ENCODE results near the gene NEK10.
"Not testable (repeated sequence)": the region's sequence is repeated elsewhere in the genome, so short reads cannot be mapped to it uniquely, and the experiment has no call there.

NEK10 gene

GRCh38 chr3:27354161-27354560, 15.0 kb downstream of the NEK10 start:
- no peak for DNase-seq (ENCODE audit: low read depth in 2 of 2)

- DNase-seq (ENCODE audit: low read depth in 2 of 2) = no peak
These were observed 16.0 kb downstream of the NEK10 start for GRCh38 chr3:27353221-27353620.

- no peak for DNase-seq (ENCODE audit: low read depth in 2 of 2)
These were observed 17.1 kb downstream of the NEK10 start for GRCh38 chr3:27352047-27352446.

- DNase-seq (ENCODE audit: low read depth in 2 of 2) = no peak
These were observed 19.4 kb downstream of the NEK10 start for GRCh38 chr3:27349832-27350231.

- DNase-seq (ENCODE audit: low read depth in 2 of 2) = no peak
These were observed 23.0 kb downstream of the NEK10 start for GRCh38 chr3:27345959-27346865.

GRCh38 chr3:27345493-27345892, 23.7 kb downstream of the NEK10 start:
- no peak for DNase-seq (ENCODE audit: low read depth in 2 of 2)

- no peak for DNase-seq (ENCODE audit: low read depth in 2 of 2)
These were observed 24.1 kb downstream of the NEK10 start for GRCh38 chr3:27345045-27345444.

GRCh38 chr3:27344192-27344591, 25.0 kb downstream of the NEK10 start:
- no peak for DNase-seq (ENCODE audit: low read depth in 2 of 2)

- DNase-seq (ENCODE audit: low read depth in 2 of 2) = no peak
These were observed 26.9 kb downstream of the NEK10 start for GRCh38 chr3:27342267-27342666.

- no peak for DNase-seq (ENCODE audit: low read depth in 2 of 2)
These were observed 28.6 kb downstream of the NEK10 start for GRCh38 chr3:27340534-27340933.

GRCh38 chr3:27335571-27335970, 33.6 kb downstream of the NEK10 start:
- no peak for DNase-seq (ENCODE audit: low read depth in 2 of 2)

- DNase-seq (ENCODE audit: low read depth in 2 of 2) = no peak
These were observed 35.3 kb downstream of the NEK10 start for GRCh38 chr3:27333843-27334242.

GRCh38 chr3:27328982-27329762, 40.0 kb downstream of the NEK10 start:
- not testable (repeated sequence) for DNase-seq (ENCODE audit: low read depth in 2 of 2)

GRCh38 chr3:27326629-27327545, 42.3 kb downstream of the NEK10 start:
- no peak for DNase-seq (ENCODE audit: low read depth in 2 of 2)

GRCh38 chr3:27326202-27326601, 43.0 kb downstream of the NEK10 start:
- DNase-seq (ENCODE audit: low read depth in 2 of 2) = no peak

GRCh38 chr3:27325419-27325818, 43.8 kb downstream of the NEK10 start:
- no peak for DNase-seq (ENCODE audit: low read depth in 2 of 2)

GRCh38 chr3:27324686-27325085, 44.5 kb downstream of the NEK10 start:
- no peak for DNase-seq (ENCODE audit: low read depth in 2 of 2)

- no peak for DNase-seq (ENCODE audit: low read depth in 2 of 2)
These were observed 46.1 kb downstream of the NEK10 start for GRCh38 chr3:27323087-27323570.

GRCh38 chr3:27322634-27323033, 46.5 kb downstream of the NEK10 start:
- DNase-seq (ENCODE audit: low read depth in 2 of 2) = no peak

- no peak for DNase-seq (ENCODE audit: low read depth in 2 of 2)
These were observed 49.2 kb downstream of the NEK10 start for GRCh38 chr3:27319847-27320526.

GRCh38 chr3:27319304-27319703, 49.9 kb downstream of the NEK10 start:
- no peak for DNase-seq (ENCODE audit: low read depth in 2 of 2)
